Panc1 (cell line): ENCODE data around the gene MEX3D. TPM values are rescaled to one million over a fixed set of nuclear protein-coding genes. Genes with fewer than 3 reads are reported as not detected.
A peak's percentile ranks its signal among the peaks of the same experiment; 100 is the strongest.

ENCODE experiments used
- ATAC-seq: fragments of 200-7000 bp; cut with Tn5 transposase; 2 replicates; pipeline ENCODE4 v1.9.1; 2020; ENCODE audit warnings: mild to moderate bottlenecking, moderate library complexity
- BruUV-seq: library from RNA; stranded (reverse); fragments of 400-500 nt; replicated peaks from 2 replicates; lab custom pipeline; 2021; lab: Mats Ljungman, UMichigan
- CTCF ChIA-PET: fragments of 300-600 bp; sonication (Branson Sonifier 250); formaldehyde crosslinking; loops from one replicate; lab custom pipeline; 2022; ENCODE audit warnings: antibody characterized with exemption; lab: Charles Lee
- POLR2A ChIA-PET: fragments of 300-600 bp; sonication (Branson Sonifier 250); formaldehyde crosslinking; loops from one replicate; lab custom pipeline; 2022; ENCODE audit warnings: antibody characterized with exemption; lab: Charles Lee
- DNase-seq: peaks from one replicate; pipeline ENCODE4 v3.0.0-alpha.2; 2010; ENCODE audit warnings: low read depth, low spot score
- H3K27ac ChIP-seq: 2 replicates; pipeline ENCODE4 v1.5.1; 2011; ENCODE audit warnings: mild to moderate bottlenecking, low read length, inconsistent platforms
- H3K27me3 ChIP-seq: fragments of 200-500 bp; sonication (Bioruptor generic); 2 replicates; pipeline ENCODE4 v1.6.0; 2014; ENCODE audit warnings: low read length, inconsistent platforms; ENCODE audit not compliant: control insufficient read depth, insufficient read depth
- H3K36me3 ChIP-seq: fragments of 200-500 bp; sonication (Bioruptor generic); 2 replicates; pipeline ENCODE4 v1.5.1; 2014; ENCODE audit warnings: inconsistent platforms, mild to moderate bottlenecking, low read length, moderate library complexity; ENCODE audit not compliant: control insufficient read depth, insufficient read depth
- H3K4me1 ChIP-seq: 2 replicates; pipeline ENCODE4 v1.5.1; 2011; ENCODE audit warnings: inconsistent platforms, mild to moderate bottlenecking, low read length, moderate library complexity; ENCODE audit not compliant: control insufficient read depth, insufficient read depth
- H3K4me3 ChIP-seq, 2 experiments: 2 replicates each; pipeline ENCODE4 v1.5.1; 2011 to 2012; ENCODE audit warnings: low read depth in 2 of 2, low read length in 2 of 2, mild to moderate bottlenecking in 2 of 2, inconsistent platforms in 1 of 2, moderate library complexity in 1 of 2
- H3K9me3 ChIP-seq: fragments of 200-500 bp; sonication (Bioruptor generic); 2 replicates; pipeline ENCODE4 v1.5.1; 2014; ENCODE audit warnings: low read depth, mild to moderate bottlenecking, inconsistent platforms, low read length, moderate library complexity; ENCODE audit not compliant: control insufficient read depth, insufficient read depth
- POLR2AphosphoS5 ChIP-seq: IDR thresholded peaks from 2 replicates; pipeline ENCODE4 v1.6.1; 2012; ENCODE audit warnings: mild to moderate bottlenecking, low read depth, low read length, moderate library complexity
- SIN3A ChIP-seq: IDR thresholded peaks from 2 replicates; pipeline ENCODE4 v1.6.1; 2012; ENCODE audit warnings: low read depth, mild to moderate bottlenecking, low read length, moderate library complexity, borderline replicate concordance; ENCODE audit not compliant: insufficient read depth
- TCF7L2 ChIP-seq: IDR thresholded peaks from 2 replicates; pipeline ENCODE4 v1.6.1; 2011; ENCODE audit warnings: mild to moderate bottlenecking, low read depth, low read length, inconsistent platforms
- in situ Hi-C: cut with HindIII; loops from 2 replicates; pipeline ENCODE4 v1.10.0; 2016; ENCODE audit warnings: low sequenced_read_pairs, low pct_unique_long_range_greater_than_20kb
- intact Hi-C: fragments of 100-400 bp; cut with micrococcal nuclease; formaldehyde crosslinking; loops from one replicate; pipeline ENCODE4 v1.10.0; 2022; ENCODE audit not compliant: unreplicated experiment
- total RNA-seq: library from RNA; stranded (reverse); gene quantifications from one replicate; pipeline ENCODE4 v1.2.1, GENCODE V29; 2021; ENCODE audit not compliant: unreplicated experiment
- TF ChIP-seq, protein P1 (sequence below): fragments of 450-650 bp; IDR thresholded peaks from 2 replicates; pipeline ENCODE4 v1.5.1; 2017; ENCODE audit warnings: mild to moderate bottlenecking
- TF ChIP-seq, protein P2 (sequence below), 2 experiments: IDR thresholded peaks; 2 replicates each; pipeline ENCODE4 v1.6.1; 2011 to 2012; ENCODE audit warnings: low read depth in 2 of 2, control low read depth in 1 of 2, low read length in 1 of 2, mild to moderate bottlenecking in 1 of 2, moderate library complexity in 1 of 2; ENCODE audit not compliant: insufficient read depth in 1 of 2

The MEX3D gene
- total RNA-seq, 1 experiment from 2014 or later = 73.7 TPM

DNA sequence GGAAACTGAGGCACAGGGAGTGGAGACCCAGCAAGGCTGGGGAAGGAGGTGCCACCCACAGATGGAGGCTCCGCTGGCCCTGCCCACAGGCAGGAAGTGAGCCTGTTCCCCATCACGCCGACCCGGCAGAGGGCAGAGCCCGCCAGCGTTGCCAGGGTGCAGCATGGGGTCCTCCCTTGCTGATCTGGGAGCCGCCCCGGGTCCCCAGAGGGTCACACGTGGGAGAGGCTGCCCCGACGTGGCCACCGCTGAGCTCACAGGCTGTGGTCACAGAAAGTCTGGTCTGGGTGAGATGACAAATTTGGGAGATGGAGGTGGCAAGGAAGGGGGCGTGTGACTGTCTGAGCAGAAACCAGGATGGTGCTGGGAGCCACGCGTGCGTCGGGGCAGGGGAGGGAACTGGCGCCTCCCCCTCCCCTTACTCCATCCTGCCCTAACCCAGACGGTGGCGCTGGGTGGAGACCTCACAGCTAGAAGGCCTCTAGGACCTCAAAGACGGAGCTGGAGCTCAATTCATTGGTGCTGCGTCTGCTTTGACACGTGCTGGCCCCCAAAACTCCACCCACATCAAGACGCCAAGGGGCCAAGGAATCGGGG, 7.7 kb downstream of the MEX3D start:
- Histone ChIP-seq H3K9me3 (no peaks in the 10 kb centered on the region), H3K27ac (no peak overlapping the region), H3K36me3 (no peaks in the 10 kb centered on the region), H3K4me3 (no peak overlapping the region), H3K27me3 (no peaks in the 10 kb centered on the region), H3K4me1 (no peaks in the 10 kb centered on the region)
- POLR2A ChIA-PET = no interaction called here
- TF ChIP-seq, protein P1, sequence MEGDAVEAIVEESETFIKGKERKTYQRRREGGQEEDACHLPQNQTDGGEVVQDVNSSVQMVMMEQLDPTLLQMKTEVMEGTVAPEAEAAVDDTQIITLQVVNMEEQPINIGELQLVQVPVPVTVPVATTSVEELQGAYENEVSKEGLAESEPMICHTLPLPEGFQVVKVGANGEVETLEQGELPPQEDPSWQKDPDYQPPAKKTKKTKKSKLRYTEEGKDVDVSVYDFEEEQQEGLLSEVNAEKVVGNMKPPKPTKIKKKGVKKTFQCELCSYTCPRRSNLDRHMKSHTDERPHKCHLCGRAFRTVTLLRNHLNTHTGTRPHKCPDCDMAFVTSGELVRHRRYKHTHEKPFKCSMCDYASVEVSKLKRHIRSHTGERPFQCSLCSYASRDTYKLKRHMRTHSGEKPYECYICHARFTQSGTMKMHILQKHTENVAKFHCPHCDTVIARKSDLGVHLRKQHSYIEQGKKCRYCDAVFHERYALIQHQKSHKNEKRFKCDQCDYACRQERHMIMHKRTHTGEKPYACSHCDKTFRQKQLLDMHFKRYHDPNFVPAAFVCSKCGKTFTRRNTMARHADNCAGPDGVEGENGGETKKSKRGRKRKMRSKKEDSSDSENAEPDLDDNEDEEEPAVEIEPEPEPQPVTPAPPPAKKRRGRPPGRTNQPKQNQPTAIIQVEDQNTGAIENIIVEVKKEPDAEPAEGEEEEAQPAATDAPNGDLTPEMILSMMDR = no peak
- TF ChIP-seq SIN3A (no peak), TCF7L2 (no peak), POLR2AphosphoS5 (no peak)
- TF ChIP-seq, protein P2, sequence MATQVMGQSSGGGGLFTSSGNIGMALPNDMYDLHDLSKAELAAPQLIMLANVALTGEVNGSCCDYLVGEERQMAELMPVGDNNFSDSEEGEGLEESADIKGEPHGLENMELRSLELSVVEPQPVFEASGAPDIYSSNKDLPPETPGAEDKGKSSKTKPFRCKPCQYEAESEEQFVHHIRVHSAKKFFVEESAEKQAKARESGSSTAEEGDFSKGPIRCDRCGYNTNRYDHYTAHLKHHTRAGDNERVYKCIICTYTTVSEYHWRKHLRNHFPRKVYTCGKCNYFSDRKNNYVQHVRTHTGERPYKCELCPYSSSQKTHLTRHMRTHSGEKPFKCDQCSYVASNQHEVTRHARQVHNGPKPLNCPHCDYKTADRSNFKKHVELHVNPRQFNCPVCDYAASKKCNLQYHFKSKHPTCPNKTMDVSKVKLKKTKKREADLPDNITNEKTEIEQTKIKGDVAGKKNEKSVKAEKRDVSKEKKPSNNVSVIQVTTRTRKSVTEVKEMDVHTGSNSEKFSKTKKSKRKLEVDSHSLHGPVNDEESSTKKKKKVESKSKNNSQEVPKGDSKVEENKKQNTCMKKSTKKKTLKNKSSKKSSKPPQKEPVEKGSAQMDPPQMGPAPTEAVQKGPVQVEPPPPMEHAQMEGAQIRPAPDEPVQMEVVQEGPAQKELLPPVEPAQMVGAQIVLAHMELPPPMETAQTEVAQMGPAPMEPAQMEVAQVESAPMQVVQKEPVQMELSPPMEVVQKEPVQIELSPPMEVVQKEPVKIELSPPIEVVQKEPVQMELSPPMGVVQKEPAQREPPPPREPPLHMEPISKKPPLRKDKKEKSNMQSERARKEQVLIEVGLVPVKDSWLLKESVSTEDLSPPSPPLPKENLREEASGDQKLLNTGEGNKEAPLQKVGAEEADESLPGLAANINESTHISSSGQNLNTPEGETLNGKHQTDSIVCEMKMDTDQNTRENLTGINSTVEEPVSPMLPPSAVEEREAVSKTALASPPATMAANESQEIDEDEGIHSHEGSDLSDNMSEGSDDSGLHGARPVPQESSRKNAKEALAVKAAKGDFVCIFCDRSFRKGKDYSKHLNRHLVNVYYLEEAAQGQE (IDR thresholded peaks at IDR 0.05; ENCODE audit: insufficient read depth in 1 of 2, low read depth in 2 of 2, low read length in 1 of 2) = no peak
- in situ Hi-C loops (no loop called here), intact Hi-C loops (no loop called here)
- BruUV-seq = no TSS peak
- CTCF ChIA-PET = no interaction called here
- ATAC-seq (no peak), DNase-seq (no peak)

DNA sequence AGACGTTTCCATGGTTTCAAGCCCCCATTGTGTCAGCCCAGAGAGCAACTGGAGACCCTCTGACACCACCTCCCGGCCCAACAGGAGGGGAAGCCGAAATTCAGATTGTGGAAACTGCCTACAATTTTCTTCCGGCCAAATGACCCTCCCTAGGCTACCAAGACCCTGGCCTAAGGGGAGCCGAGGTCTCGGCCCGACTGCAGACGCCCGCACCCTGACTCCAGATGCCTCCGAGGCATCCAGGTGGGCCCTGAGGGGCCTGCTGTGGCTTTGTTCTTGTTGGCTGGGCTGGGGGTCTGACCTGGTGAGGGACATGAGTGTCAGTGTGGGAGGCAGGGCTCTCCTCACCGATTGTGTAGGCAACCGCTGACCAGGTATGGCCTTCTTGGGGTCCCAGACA, 9.6 kb downstream of the MEX3D start:
- Histone ChIP-seq H3K27ac (no peak overlapping the region), H3K4me1 (no peaks in the 10 kb centered on the region), H3K9me3 (no peaks in the 10 kb centered on the region), H3K36me3 (no peaks in the 10 kb centered on the region), H3K4me3 (no peak overlapping the region), H3K27me3 (no peaks in the 10 kb centered on the region)
- ChIA-PET CTCF (no interaction called here), POLR2A (no interaction called here)
- ATAC-seq (no peak), DNase-seq (no peak)
- TF ChIP-seq, protein P2 (IDR thresholded peaks at IDR 0.05; ENCODE audit: insufficient read depth in 1 of 2, low read depth in 2 of 2, low read length in 1 of 2) = no peak
- TF ChIP-seq, protein P1 = no peak
- no peak for TF ChIP-seq POLR2AphosphoS5
- TF ChIP-seq SIN3A = no peak
- no peak for TF ChIP-seq TCF7L2
- TSS peak; percentile 74 for BruUV-seq
- intact Hi-C loops (no loop called here), in situ Hi-C loops (no loop called here)
